PFSK-1 (cell line): ENCODE data around the gene GPR37.

Source experiments
- FOXP2 ChIP-seq: optimal IDR thresholded peaks from 2 replicates; pipeline ENCODE3; 2011; ENCODE audit warnings: borderline replicate concordance, control low read depth, inconsistent platforms; ENCODE audit not compliant: insufficient read depth; ENCODE audit errors: extremely low read length, extremely low read depth
- POLR2AphosphoS5 ChIP-seq: IDR thresholded peaks from 2 replicates; pipeline ENCODE4 v1.6.1; 2012; ENCODE audit warnings: low read depth, mild to moderate bottlenecking, control low read depth, low read length, moderate library complexity
- SIN3A ChIP-seq: IDR thresholded peaks from 2 replicates; pipeline ENCODE4 v1.6.1; 2012; ENCODE audit warnings: mild to moderate bottlenecking, low read length, moderate library complexity, borderline replicate concordance; ENCODE audit not compliant: insufficient read depth
- TAF1 ChIP-seq: IDR thresholded peaks from 2 replicates; pipeline ENCODE4 v1.6.1; 2012; ENCODE audit warnings: low read length, control low read depth, borderline replicate concordance; ENCODE audit not compliant: insufficient read depth
- TF ChIP-seq, protein P1 (sequence below), 2 experiments: IDR thresholded peaks; 2 replicates each; pipeline versions ENCODE4 v1.6.1 to v1.8.0; 2011 to 2012; ENCODE audit warnings: low read depth in 2 of 2, low read length in 2 of 2, control low read depth in 1 of 2, inconsistent platforms in 1 of 2, mild to moderate bottlenecking in 1 of 2, moderate library complexity in 1 of 2; ENCODE audit not compliant: insufficient read depth in 1 of 2

Gene GPR37

DNA sequence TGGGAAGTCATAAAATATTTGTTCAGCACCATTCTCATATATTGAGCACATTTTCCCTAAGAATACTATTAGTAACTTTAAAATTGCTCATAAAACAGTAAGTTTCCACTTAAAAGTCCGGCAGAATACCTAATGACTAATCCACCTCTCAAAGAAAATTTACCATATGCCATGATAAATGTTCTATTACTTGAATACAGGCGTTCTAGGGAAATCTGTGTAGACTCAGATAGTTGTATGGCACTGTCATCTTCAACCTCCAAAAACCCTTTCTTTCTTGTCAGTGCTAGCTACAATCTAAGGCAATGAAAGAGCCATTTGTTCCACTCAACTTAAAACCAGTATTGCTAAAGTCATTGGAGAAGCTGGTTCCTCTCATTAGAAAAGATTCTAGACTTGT, 7.3 kb downstream of the GPR37 start:
- TF ChIP-seq POLR2AphosphoS5 (no peak), TAF1 (no peak), FOXP2 (no peak), SIN3A (no peak)
- TF ChIP-seq, protein P1, sequence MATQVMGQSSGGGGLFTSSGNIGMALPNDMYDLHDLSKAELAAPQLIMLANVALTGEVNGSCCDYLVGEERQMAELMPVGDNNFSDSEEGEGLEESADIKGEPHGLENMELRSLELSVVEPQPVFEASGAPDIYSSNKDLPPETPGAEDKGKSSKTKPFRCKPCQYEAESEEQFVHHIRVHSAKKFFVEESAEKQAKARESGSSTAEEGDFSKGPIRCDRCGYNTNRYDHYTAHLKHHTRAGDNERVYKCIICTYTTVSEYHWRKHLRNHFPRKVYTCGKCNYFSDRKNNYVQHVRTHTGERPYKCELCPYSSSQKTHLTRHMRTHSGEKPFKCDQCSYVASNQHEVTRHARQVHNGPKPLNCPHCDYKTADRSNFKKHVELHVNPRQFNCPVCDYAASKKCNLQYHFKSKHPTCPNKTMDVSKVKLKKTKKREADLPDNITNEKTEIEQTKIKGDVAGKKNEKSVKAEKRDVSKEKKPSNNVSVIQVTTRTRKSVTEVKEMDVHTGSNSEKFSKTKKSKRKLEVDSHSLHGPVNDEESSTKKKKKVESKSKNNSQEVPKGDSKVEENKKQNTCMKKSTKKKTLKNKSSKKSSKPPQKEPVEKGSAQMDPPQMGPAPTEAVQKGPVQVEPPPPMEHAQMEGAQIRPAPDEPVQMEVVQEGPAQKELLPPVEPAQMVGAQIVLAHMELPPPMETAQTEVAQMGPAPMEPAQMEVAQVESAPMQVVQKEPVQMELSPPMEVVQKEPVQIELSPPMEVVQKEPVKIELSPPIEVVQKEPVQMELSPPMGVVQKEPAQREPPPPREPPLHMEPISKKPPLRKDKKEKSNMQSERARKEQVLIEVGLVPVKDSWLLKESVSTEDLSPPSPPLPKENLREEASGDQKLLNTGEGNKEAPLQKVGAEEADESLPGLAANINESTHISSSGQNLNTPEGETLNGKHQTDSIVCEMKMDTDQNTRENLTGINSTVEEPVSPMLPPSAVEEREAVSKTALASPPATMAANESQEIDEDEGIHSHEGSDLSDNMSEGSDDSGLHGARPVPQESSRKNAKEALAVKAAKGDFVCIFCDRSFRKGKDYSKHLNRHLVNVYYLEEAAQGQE (IDR thresholded peaks at IDR 0.05; ENCODE audit: insufficient read depth in 1 of 2, low read depth in 2 of 2, low read length in 2 of 2), result no peak

DNA sequence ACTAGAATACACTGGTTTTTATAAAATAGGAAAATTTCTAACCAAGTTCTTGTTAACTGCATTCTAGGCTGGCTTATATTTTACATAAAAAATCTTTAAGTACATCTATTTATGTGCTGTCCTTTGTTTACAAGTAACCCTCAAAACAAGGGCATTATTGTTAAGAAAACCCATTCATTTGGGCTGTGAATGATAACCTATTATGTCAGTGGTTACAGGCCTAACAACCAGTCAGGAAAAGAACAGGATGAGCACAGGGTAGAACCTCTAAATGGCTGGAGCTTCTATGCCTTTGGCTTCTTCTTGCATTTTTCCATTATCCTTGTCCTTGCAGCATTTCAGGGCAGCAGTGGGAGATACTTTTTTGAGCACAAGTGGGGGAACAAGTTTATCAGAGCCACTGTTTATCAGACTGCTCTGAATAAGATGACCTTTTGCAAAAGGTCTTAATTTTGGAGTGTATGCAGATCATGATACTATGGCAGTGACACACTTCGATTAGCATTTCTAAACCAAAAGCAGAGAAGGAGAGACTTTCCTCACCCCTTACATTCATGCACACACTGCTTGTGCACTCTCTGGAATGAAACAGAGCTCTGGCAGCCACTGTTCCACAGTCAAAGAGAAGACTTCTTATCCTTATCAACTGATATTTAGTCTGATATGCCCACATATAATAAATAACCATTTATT, 10.9 kb downstream of the GPR37 start:
- TF ChIP-seq FOXP2 (no peak), POLR2AphosphoS5 (no peak), SIN3A (no peak), TAF1 (no peak)
- TF ChIP-seq, protein P1 (IDR thresholded peaks at IDR 0.05; ENCODE audit: insufficient read depth in 1 of 2, low read depth in 2 of 2, low read length in 2 of 2), result no peak

DNA sequence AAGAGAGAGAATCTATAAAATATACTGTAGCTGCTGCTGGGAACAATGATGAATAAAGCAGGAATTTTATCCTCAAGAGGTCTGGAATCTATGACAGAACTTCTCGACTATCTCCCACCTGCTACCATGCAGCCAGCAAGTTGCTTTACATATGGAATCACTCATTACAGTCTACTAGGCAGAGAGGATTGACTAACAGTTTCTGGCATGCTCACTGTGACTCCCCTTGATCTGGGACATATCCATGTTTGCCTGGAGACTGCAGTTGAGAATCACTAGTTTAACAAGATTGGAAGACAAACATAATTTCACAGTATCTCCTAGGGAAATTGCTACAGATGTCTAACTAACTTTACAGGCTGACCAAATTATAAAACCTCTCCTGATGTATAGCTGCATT, 13.3 kb downstream of the GPR37 start:
- no peak for TF ChIP-seq FOXP2
- no peak for TF ChIP-seq TAF1
- no peak for TF ChIP-seq POLR2AphosphoS5
- TF ChIP-seq, protein P1 (IDR thresholded peaks at IDR 0.05; ENCODE audit: insufficient read depth in 1 of 2, low read depth in 2 of 2, low read length in 2 of 2), result no peak
- no peak for TF ChIP-seq SIN3A

DNA sequence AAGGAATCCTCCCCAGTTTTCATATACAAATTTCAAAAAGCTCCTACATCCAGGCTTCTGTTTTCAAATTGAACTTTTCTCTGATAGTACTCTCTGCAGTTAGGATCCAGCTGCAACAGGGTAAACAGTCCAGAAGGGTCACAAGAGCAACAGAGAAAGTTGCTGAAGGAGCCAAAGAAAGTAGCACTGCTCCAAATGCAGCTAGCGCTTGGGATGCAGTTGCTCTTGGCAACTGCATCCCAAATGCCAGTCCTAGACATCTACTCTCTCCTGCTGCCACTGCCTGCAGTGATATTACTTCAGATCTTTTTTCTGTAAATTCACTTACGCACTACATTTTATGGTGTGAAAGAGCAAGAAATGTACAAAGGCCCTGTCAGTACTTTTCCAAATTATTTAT, 14.6 kb downstream of the GPR37 start:
- TF ChIP-seq, protein P1 (IDR thresholded peaks at IDR 0.05; ENCODE audit: insufficient read depth in 1 of 2, low read depth in 2 of 2, low read length in 2 of 2), result no peak
- TF ChIP-seq FOXP2 (no peak), SIN3A (no peak), POLR2AphosphoS5 (no peak), TAF1 (no peak)

DNA sequence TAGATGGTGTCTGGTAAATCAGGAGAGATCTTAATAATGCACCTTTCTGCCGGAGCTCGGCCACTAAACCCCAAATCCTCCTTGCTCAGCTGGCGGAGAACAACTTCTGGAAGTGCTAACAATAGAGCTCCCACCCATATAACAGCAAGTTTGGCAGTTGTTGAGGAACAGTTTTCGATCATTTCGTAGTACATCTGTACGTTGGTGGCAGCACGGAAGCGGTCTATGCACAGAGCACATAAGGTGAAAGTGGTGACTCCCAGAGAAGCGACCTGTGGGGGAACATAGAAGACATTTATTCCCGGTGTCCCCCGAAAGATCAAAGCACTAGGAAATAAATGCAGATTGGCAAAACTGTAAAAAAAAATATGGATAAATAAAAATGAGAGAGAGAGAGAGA, 18.5 kb downstream of the GPR37 start:
- TF ChIP-seq FOXP2 (no peak), TAF1 (no peak), POLR2AphosphoS5 (no peak)
- TF ChIP-seq, protein P1 (IDR thresholded peaks at IDR 0.05; ENCODE audit: insufficient read depth in 1 of 2, low read depth in 2 of 2, low read length in 2 of 2), result no peak
